GM19328 (cell line): Measurements from ENCODE around the gene CDX1.

Experiments
- ATAC-seq: cut with Tn5 transposase; IDR thresholded peaks from one replicate; pipeline ENCODE4 v1.9.1; 2021; ENCODE audit warnings: mild to moderate bottlenecking, moderate library complexity; ENCODE audit not compliant: unreplicated experiment

The CDX1 gene

GRCh38 chr5:150144879-150145278, 21.7 kb upstream of the CDX1 start:
- ATAC-seq, result no peak

GRCh38 chr5:150146235-150146634, 20.3 kb upstream of the CDX1 start:
- ATAC-seq, result no peak

GRCh38 chr5:150146862-150147601, 19.5 kb upstream of the CDX1 start:
- ATAC-seq, result no peak

- ATAC-seq, result no peak
Measured at GRCh38 chr5:150147670-150148069, 18.9 kb upstream of the CDX1 start.

GRCh38 chr5:150148117-150148927, 18.3 kb upstream of the CDX1 start:
- ATAC-seq, result no peak

GRCh38 chr5:150149618-150150017, 17.0 kb upstream of the CDX1 start:
- no peak for ATAC-seq

GRCh38 chr5:150152636-150153462, 13.7 kb upstream of the CDX1 start:
- ATAC-seq, result no peak

- ATAC-seq, result no peak
Measured at GRCh38 chr5:150153483-150153882, 13.1 kb upstream of the CDX1 start.

- no peak for ATAC-seq
Measured at GRCh38 chr5:150153957-150154617, 12.5 kb upstream of the CDX1 start.

- no peak for ATAC-seq
Measured at GRCh38 chr5:150154618-150155128, 11.9 kb upstream of the CDX1 start.

- no peak for ATAC-seq
Measured at GRCh38 chr5:150155258-150156026, 11.1 kb upstream of the CDX1 start, which contains the start of gene PDGFRB. PDGFRB (minus strand) TSS chr5:150155845; CDS start chr5:150137047, 18,798 bp downstream.

- ATAC-seq, result no peak
Measured at GRCh38 chr5:150156027-150156368, 10.6 kb upstream of the CDX1 start.

- ATAC-seq, result no peak
Measured at GRCh38 chr5:150156540-150156939, 10.0 kb upstream of the CDX1 start.

- no peak for ATAC-seq
Measured at GRCh38 chr5:150157168-150157567, 9.4 kb upstream of the CDX1 start.

- no peak for ATAC-seq
Measured at GRCh38 chr5:150158170-150158949, 8.2 kb upstream of the CDX1 start.

- no peak for ATAC-seq
Measured at GRCh38 chr5:150159031-150159430, 7.5 kb upstream of the CDX1 start.

- no peak for ATAC-seq
Measured at GRCh38 chr5:150159741-150160179, 6.8 kb upstream of the CDX1 start.

- ATAC-seq, result no peak
Measured at GRCh38 chr5:150160448-150161081, 6.0 kb upstream of the CDX1 start.
